Upper lobe of left lung (tissue), 4 donors: ENCODE results near the gene ATG5.

Experiments
- CTCF ChIP-seq, 6 experiments: fragments of 450-650 bp in 4 of 6; fragments of 200-600 bp in 2 of 6; sonication (generic) in 2 of 6; IDR thresholded peaks; one replicate each; pipeline ENCODE4 v1.5.1; 2016 to 2019; ENCODE audit warnings: antibody characterized with exemption in 6 of 6
- POLR2A ChIP-seq, 4 donors: fragments of 450-650 bp; IDR thresholded peaks; one replicate each; pipeline ENCODE4 v1.5.1; 2016 to 2017; ENCODE audit warnings: antibody characterized with exemption in 4 of 4, mild to moderate bottlenecking in 2 of 4
- POLR2AphosphoS5 ChIP-seq, 2 donors: sonication (generic); formaldehyde crosslinking; IDR thresholded peaks; one replicate each; pipeline ENCODE4 v1.5.1; 2017; ENCODE audit warnings: antibody characterized with exemption in 2 of 2

- TF ChIP-seq POLR2AphosphoS5 (IDR thresholded peaks at IDR 0.05) (no peak), CTCF (IDR thresholded peaks at IDR 0.05) (no peak), POLR2A (IDR thresholded peaks at IDR 0.05) (no peak)
These were observed 183.9 kb downstream of the ATG5 start for GRCh38 chr6:106141441-106142237.
